CD14-positive monocyte (primary cell): ENCODE measurements around the gene HDAC4. TPM values are rescaled to one million over a fixed set of nuclear protein-coding genes. Genes with fewer than 3 reads are reported as not detected.
A peak's percentile ranks its signal among the peaks of the same experiment; 100 is the strongest.

Experiments
- DNase-seq, 3 donors: peaks; one replicate each; pipeline ENCODE4 v3.0.0-alpha.2; 2011 to 2022
- H2AFZ ChIP-seq: 2 replicates; pipeline ENCODE4 v1.6.0; 2012; ENCODE audit warnings: mild to moderate bottlenecking, low read depth, low read length, inconsistent platforms; ENCODE audit not compliant: insufficient read depth, poor library complexity, severe bottlenecking
- H3K27ac ChIP-seq, 2 donors: 1 replicate in 1 of 2; 2 replicates in 1 of 2; pipeline ENCODE4 v1.5.1; 2012 to 2013; ENCODE audit warnings: low read length in 2 of 2, control low read depth in 1 of 2, inconsistent platforms in 1 of 2, low read depth in 1 of 2, mild to moderate bottlenecking in 1 of 2
- H3K27me3 ChIP-seq, 2 donors: one replicate each; pipeline versions ENCODE4 v1.6.0 to v1.6.1; 2011 to 2013; ENCODE audit warnings: low read length in 2 of 2; ENCODE audit not compliant: control insufficient read depth in 2 of 2, insufficient read depth in 2 of 2
- H3K36me3 ChIP-seq, 2 donors: replicated peaks in 1 of 2; 1 replicate in 1 of 2; 2 replicates in 1 of 2; pipeline versions ENCODE4 v1.5.1 to v1.6.1; 2012 to 2013; ENCODE audit warnings: low read length in 2 of 2, control low read depth in 1 of 2, inconsistent platforms in 1 of 2, mild to moderate bottlenecking in 1 of 2; ENCODE audit not compliant: insufficient read depth in 2 of 2, control insufficient read depth in 1 of 2
- H3K4me1 ChIP-seq, 2 donors: 1 replicate in 1 of 2; 2 replicates in 1 of 2; pipeline versions ENCODE4 v1.5.1 to v1.6.1; 2012 to 2013; ENCODE audit warnings: low read length in 2 of 2, control low read depth in 1 of 2, inconsistent platforms in 1 of 2, mild to moderate bottlenecking in 1 of 2, moderate library complexity in 1 of 2; ENCODE audit not compliant: insufficient read depth in 2 of 2, control insufficient read depth in 1 of 2
- H3K4me2 ChIP-seq: replicated peaks from 2 replicates; pipeline ENCODE3; 2012; ENCODE audit warnings: low read length, moderate library complexity, mild to moderate bottlenecking; ENCODE audit not compliant: poor library complexity, severe bottlenecking; ENCODE audit errors: extremely low read depth
- H3K4me3 ChIP-seq, 3 experiments: fragments of 200-600 bp in 1 of 3; sonication (generic) in 1 of 3; replicated peaks in 1 of 3; 1 replicate in 2 of 3; 2 replicates in 1 of 3; pipeline ENCODE4 v1.5.1; 2011 to 2013; ENCODE audit warnings: low read length in 3 of 3, mild to moderate bottlenecking in 3 of 3, control low read depth in 2 of 3, low read depth in 2 of 3, inconsistent platforms in 1 of 3, moderate library complexity in 1 of 3
- H3K79me2 ChIP-seq: 2 replicates; pipeline ENCODE4 v1.6.0; 2012; ENCODE audit warnings: mild to moderate bottlenecking, control low read depth, inconsistent platforms, low read length, moderate library complexity; ENCODE audit not compliant: insufficient read depth
- H3K9ac ChIP-seq: 2 replicates; pipeline ENCODE4 v1.6.0; 2017; ENCODE audit warnings: low read length, mild to moderate bottlenecking; ENCODE audit not compliant: insufficient read depth, poor library complexity, severe bottlenecking
- H3K9me3 ChIP-seq, 2 donors: replicated peaks in 1 of 2; 1 replicate in 1 of 2; 2 replicates in 1 of 2; pipeline versions ENCODE4 v1.5.1 to v1.6.1; 2012 to 2013; ENCODE audit warnings: low read length in 2 of 2, control low read depth in 1 of 2; ENCODE audit not compliant: control insufficient read depth in 1 of 2, insufficient read depth in 1 of 2
- H4K20me1 ChIP-seq: 2 replicates; pipeline ENCODE4 v1.6.0; 2012; ENCODE audit warnings: mild to moderate bottlenecking, low read length, control low read depth, moderate library complexity; ENCODE audit not compliant: insufficient read depth
- H3K27ac Mint-ChIP-seq, 7 donors: one replicate each; pipeline ENCODE4 v1.8.0; 2020; ENCODE audit warnings: mild to moderate bottlenecking in 7 of 7, mixed read lengths in 7 of 7, moderate library complexity in 6 of 7, inconsistent platforms in 2 of 7
- H3K27me3 Mint-ChIP-seq, 3 donors: one replicate each; pipeline ENCODE4 v1.8.0; 2021 to 2022; ENCODE audit warnings: low read depth in 3 of 3, mild to moderate bottlenecking in 3 of 3, mixed read lengths in 3 of 3, moderate library complexity in 3 of 3, inconsistent platforms in 1 of 3
- H3K36me3 Mint-ChIP-seq, 2 donors: one replicate each; pipeline ENCODE4 v1.8.0; 2020; ENCODE audit warnings: mixed read lengths in 2 of 2, inconsistent platforms in 1 of 2, mild to moderate bottlenecking in 1 of 2
- H3K4me1 Mint-ChIP-seq: one replicate; pipeline ENCODE4 v1.8.0; 2020; ENCODE audit warnings: mild to moderate bottlenecking, mixed read lengths
- H3K4me3 Mint-ChIP-seq, 2 donors: one replicate each; pipeline ENCODE4 v1.8.0; 2020; ENCODE audit warnings: mild to moderate bottlenecking in 2 of 2, mixed read lengths in 2 of 2, moderate library complexity in 1 of 2
- H3K9me3 Mint-ChIP-seq, 7 donors: one replicate each; pipeline ENCODE4 v1.8.0; 2020 to 2022; ENCODE audit warnings: mixed read lengths in 7 of 7, mild to moderate bottlenecking in 6 of 7, moderate library complexity in 6 of 7, inconsistent platforms in 2 of 7
- WGBS: methylation state at CpG from one replicate; pipeline ENCODE4 v1.1.5; 2013; ENCODE audit warnings: missing lambda C conversion rate; ENCODE audit not compliant: insufficient coverage; 5-methylcytosine and 5-hydroxymethylcytosine counted together
- intact Hi-C, 2 donors: fragments of 100-400 bp; cut with micrococcal nuclease; formaldehyde crosslinking; loops; one replicate each; pipeline versions ENCODE4 v1.15.0 to v1.15.1; 2023
- polyA plus RNA-seq, 3 donors: library from polyadenylated mRNA; depleted of rRNA in 1 of 3; unstranded in 2 of 3; stranded (reverse) in 1 of 3; fragments of 300-500 nt in 2 of 3; fragments of >200 nt in 1 of 3; fragmentation: Illumina TruSeq in 2 of 3; gene quantifications; 1 replicate in 2 of 3; 2 replicates in 1 of 3; pipeline ENCODE4 v1.2.3, GENCODE V29; 2012 to 2021
- TF ChIP-seq, protein P1 (sequence below): fragments of 200-600 bp; IDR thresholded peaks from one replicate; pipeline ENCODE4 v1.8.0; 2022; ENCODE audit warnings: antibody characterized with exemption, mild to moderate bottlenecking

Gene HDAC4
- polyA plus RNA-seq, 3 donors, result 3.3 to 23.0 (median 4.5) TPM

- Mint-ChIP-seq H3K9me3 (no peaks in the 10 kb centered on the region), H3K36me3 (peaks cover 67 to 88% of the 10 kb centered on the region in 2 donors), H3K27me3 (peaks cover 0 to 3% (median 0%) of the 10 kb centered on the region in 3 donors), H3K4me3 (no peak overlapping the region), H3K27ac (peak overlapping the region in 6 of 7 donors; percentile 3 to 79 (median 72)), H3K4me1 (peaks cover 32% of the 10 kb centered on the region)
- H4K20me1 ChIP-seq, result peaks cover 64% of the 10 kb centered on the region
- no peak overlapping the region for H2AFZ ChIP-seq
- TF ChIP-seq, protein P1, sequence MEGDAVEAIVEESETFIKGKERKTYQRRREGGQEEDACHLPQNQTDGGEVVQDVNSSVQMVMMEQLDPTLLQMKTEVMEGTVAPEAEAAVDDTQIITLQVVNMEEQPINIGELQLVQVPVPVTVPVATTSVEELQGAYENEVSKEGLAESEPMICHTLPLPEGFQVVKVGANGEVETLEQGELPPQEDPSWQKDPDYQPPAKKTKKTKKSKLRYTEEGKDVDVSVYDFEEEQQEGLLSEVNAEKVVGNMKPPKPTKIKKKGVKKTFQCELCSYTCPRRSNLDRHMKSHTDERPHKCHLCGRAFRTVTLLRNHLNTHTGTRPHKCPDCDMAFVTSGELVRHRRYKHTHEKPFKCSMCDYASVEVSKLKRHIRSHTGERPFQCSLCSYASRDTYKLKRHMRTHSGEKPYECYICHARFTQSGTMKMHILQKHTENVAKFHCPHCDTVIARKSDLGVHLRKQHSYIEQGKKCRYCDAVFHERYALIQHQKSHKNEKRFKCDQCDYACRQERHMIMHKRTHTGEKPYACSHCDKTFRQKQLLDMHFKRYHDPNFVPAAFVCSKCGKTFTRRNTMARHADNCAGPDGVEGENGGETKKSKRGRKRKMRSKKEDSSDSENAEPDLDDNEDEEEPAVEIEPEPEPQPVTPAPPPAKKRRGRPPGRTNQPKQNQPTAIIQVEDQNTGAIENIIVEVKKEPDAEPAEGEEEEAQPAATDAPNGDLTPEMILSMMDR, result no peak
- peaks cover 23 to 24% of the 10 kb centered on the region in 2 donors for H3K4me1 ChIP-seq
- no peaks in the 10 kb centered on the region for H3K9me3 ChIP-seq
- no peak overlapping the region for H3K4me3 ChIP-seq
- peak overlapping the region in 1 of 2 donors; percentile 55 for H3K27ac ChIP-seq
- no peak for DNase-seq
- no peak overlapping the region for H3K4me2 ChIP-seq
- no peak overlapping the region for H3K9ac ChIP-seq
- intact Hi-C loops, result no loop called here
- no peaks in the 10 kb centered on the region for H3K27me3 ChIP-seq
- H3K79me2 ChIP-seq, result peaks cover 100% of the 10 kb centered on the region
- H3K36me3 ChIP-seq, result peaks cover 35 to 67% of the 10 kb centered on the region in 2 donors
- WGBS, result 96% methylated on average over 18 of the region's 21 CpGs
Observed at GRCh38 chr2:239199041-239199768, 201.6 kb downstream of the HDAC4 start.

GRCh38 chr2:239198221-239198620, 202.6 kb downstream of the HDAC4 start:
- no peak overlapping the region for H2AFZ ChIP-seq
- WGBS, result 95% methylated on average over 4 of the region's 8 CpGs

More at GRCh38 chr2:239198221-239198620, 202.6 kb downstream of the HDAC4 start:
- peaks cover 36 to 76% of the 10 kb centered on the region in 2 donors for H3K36me3 ChIP-seq
- DNase-seq, result no peak
- H3K9me3 Mint-ChIP-seq, result no peaks in the 10 kb centered on the region
- peaks cover 0 to 3% (median 0%) of the 10 kb centered on the region in 3 donors for H3K27me3 Mint-ChIP-seq
- peaks cover 13 to 14% of the 10 kb centered on the region in 2 donors for H3K4me1 ChIP-seq
- peak overlapping the region; percentile 7 to 55 for H3K27ac ChIP-seq
- no peak overlapping the region for H3K4me2 ChIP-seq
- peaks cover 100% of the 10 kb centered on the region for H3K79me2 ChIP-seq
- H3K36me3 Mint-ChIP-seq, result peaks cover 67 to 95% of the 10 kb centered on the region in 2 donors
- peaks cover 25% of the 10 kb centered on the region for H3K4me1 Mint-ChIP-seq
- TF ChIP-seq, protein P1, result no peak
- peak overlapping the region in 4 of 7 donors; percentile 55 to 81 (median 66) for H3K27ac Mint-ChIP-seq
- intact Hi-C loops, result no loop called here
- H3K4me3 Mint-ChIP-seq, result no peak overlapping the region
- H3K9ac ChIP-seq, result no peak overlapping the region
- no peaks in the 10 kb centered on the region for H3K9me3 ChIP-seq
- H4K20me1 ChIP-seq, result peaks cover 68% of the 10 kb centered on the region
- no peak overlapping the region for H3K4me3 ChIP-seq
- no peaks in the 10 kb centered on the region for H3K27me3 ChIP-seq
